CD4-positive, alpha-beta T cell treated with Interleukin-6 at 100 ng/mL for 8 hours (primary cell): ENCODE results near the gene TMF1.

ENCODE experiments used
- DNase-seq: peaks from one replicate; pipeline ENCODE4 v3.0.0-alpha.2; 2020; ENCODE audit warnings: mixed read lengths, low spot score

Gene TMF1

GRCh38 chr3:69081583-69082262 is 29.6 kb upstream of the TMF1 start:
- no peak for DNase-seq

DNA sequence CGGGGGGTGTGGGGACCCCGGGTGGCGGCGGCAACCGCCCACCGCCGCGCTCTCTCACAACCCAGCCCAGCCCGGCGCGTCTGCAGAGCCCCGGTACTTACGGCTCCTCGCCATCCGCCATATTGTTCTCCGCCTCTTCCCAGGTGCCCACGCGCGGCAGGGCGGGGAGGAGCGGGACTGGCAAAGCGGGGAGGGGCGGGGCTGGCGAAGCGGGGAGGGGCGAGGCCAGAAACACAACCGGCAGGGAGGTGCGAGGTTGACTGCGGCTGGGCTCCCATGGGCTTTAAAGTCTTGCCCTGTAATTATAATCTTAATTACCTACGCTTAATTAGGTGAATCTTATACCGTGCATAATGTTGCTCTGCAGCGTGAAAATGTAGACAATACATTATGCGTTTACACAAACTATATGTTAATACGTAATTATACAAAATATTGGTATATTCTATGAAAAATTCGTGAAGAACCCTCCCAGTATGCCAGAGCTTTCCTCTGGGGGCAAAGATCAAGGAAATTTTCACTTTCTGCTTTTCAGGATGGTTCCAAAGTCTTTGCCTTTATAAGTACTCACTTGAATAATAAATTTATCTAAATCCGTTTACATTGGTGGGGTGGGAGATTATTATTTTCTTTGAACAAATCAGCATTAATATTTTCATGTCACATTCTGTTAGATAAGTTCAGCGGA is 28.2 kb upstream of the TMF1 start, which contains the start of gene UBA3:
Gene UBA3, minus strand, starts transcription at position 133 of the 688 bp plus-strand sequence. Its CDS starts 12 bp downstream, at position 121.
- DNase-seq: peak; percentile 92

DNA sequence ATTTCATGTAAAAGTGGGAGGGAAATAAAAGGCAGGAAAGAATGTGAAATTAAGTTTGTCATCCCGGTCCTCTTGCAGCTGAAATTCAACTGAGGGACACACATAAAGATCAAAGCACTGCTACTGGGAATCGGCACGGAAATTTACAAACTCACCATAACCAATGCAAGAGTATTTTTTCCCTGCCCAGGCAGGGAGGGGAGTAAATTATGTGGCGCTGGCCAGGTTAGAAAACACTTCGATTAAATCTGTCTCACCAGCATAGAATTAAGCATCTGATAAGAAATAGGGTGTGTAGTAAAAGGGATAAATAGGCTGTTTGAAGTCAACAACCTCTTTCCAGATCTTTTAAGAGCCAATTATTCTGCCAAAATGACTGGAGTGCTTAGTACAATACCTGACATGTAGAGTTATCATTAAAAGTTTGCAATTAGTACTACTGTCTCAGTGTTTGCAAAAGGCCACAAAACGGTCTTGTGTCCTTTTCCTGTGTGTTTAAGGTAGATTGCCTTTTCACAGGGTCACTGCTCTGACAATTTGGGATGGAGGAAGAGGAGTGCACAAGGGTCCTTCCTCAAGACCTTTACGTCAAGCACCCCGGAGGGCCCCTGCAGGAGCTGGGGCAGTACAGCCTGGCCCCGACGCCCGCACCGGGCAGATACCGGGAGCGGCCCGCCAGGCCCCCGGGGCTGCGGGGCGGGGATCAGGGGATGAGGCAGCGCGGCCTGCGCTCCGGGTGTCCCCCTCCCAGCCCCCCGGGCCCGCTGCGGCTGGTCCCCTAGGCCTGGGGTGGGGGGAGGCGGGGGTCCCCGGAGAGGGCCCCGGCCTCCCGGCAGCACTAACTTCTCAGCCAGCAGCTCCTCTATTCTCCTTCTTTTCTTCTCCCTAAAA is 27.4 kb upstream of the TMF1 start:
- DNase-seq: no peak

DNA sequence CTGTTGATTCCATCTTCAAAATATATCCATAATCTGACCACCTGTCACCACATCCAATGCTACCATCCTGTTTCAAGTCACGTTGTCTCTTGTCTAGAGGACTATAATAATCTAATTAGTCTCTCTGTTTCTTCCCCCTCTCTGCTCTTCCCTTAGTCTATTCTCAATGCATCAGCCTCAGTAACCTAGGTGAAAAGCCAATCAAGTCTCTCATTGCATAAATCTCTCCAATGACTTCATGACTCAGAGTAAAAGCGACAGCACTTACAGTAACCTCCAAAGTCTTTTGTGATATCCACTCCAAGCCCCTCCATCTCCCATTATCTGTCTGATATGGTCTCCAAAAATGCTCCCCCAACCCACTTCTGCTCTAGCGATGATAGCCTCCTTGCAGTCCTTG is 20.8 kb upstream of the TMF1 start:
- no peak for DNase-seq

- DNase-seq: no peak
Measured at GRCh38 chr3:69066121-69066520, 14.0 kb upstream of the TMF1 start.

- peak; percentile 41 for DNase-seq
Measured at GRCh38 chr3:69065318-69065964, 13.3 kb upstream of the TMF1 start.

DNA sequence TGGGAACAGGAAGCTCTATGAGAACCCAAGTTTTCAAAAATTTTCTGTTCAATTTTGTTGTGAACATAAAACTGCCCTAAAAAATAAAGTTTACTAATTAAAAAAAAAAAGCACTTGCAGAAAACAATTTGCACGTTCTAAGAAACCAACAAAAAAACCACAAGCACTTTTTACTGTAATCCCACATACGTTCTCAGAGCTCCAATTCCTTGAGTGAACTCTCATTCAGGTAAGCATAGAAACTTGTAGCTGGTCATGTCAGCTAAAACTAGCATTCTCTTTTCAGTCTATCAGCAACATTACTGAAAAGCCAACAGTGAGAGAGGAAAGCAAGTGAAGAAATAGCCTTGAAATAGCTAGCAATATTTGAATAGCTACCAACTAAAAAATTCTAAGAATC is 11.5 kb upstream of the TMF1 start:
- DNase-seq: peak; percentile 9

DNA sequence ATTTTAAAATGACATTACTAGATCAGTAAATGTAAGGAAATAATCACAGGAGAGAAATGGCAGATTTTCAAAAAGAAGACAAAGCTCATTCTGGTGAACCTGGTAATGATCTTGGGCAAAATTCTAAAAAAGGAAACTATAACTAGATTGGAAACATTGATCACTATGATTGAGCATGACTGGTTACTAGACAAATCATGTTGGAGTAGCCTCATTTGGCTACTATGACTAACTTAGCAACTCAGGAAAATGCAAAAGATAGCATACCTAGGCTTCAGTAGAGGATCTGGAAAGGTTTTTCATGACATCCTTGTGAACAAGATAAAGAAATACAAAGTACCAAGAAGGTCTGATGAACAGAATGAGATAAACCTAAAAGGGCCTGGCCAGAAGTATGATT is 7.6 kb upstream of the TMF1 start:
- DNase-seq: no peak

GRCh38 chr3:69058947-69059224 is 6.8 kb upstream of the TMF1 start:
- no peak for DNase-seq

DNA sequence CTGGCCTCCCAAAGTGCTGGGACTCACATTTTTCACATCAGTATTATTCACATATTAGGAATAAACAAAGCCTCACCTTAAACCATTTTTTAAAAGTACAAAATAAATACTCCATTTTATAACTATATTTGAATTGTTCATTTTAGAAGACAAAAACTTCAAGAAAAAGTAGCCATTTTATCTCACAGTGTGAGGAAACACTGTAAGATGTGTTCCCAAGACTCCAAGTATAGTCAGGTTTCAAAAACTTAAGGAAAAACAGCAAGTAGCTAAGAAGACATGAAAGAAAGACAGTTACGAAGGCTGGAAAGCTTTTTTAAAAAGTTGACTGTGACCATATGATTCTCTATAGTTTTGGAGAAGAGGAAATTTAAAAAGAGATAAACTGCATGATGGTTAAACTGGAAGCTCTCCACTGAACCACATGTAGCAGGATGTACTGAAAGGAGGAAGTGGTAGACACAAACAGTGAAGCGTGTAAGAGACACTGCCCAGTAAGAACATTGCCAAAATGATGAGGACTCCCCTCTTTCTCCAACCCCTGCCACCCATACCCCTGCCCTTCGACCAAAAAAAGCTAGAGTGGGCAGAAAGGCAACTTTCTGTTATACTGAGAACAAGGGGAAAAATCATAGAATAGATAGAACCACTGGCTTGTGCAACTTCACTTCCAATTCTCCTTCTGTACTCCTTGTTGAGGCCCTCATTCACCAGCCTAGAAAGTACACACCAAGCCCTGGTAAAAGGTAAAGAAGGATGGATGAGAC is 6.2 kb upstream of the TMF1 start:
- DNase-seq: peak; percentile 49

DNA sequence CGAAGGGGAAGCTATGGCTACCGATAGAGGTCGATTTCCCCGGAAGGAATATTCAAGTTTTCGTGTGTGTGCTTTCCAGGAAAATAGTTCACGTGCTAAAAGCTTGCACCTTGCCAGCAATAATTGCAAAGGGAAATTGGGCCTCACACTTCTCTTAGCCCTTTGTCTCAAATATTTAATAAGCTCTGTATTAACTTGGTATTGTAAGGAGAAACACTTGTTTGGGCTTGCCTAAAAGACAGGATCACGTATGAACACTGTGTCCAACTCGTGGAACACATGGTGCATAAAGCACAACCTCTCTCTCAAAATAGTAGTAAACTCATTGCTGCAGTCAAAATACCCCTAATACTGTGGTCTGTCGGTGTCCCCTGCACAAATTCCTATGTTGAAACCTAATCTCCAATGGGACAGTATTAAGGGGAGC is 352 bp upstream of the TMF1 start:
- no peak for DNase-seq

DNA sequence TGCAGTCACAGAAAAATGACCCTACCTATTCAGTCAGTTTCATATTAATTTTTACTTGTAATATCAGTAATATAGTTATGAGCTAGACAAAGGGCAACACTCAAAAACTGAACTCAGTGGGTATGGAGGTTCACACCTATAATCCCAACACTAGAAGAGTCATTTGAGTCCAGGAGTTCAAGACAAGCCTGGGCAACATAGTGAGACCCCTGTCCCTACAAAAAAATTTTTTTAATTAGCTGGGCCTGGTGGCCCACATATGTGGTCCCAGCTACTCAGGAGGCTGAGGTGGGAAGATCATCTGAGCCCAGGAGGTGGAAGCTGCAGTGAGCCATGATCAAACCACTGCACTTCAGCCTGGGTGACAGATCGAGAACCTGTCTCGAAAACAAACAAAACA is 3.1 kb downstream of the TMF1 start:
- no peak for DNase-seq

GRCh38 chr3:69044608-69045007 is 7.5 kb downstream of the TMF1 start:
- DNase-seq: no peak

DNA sequence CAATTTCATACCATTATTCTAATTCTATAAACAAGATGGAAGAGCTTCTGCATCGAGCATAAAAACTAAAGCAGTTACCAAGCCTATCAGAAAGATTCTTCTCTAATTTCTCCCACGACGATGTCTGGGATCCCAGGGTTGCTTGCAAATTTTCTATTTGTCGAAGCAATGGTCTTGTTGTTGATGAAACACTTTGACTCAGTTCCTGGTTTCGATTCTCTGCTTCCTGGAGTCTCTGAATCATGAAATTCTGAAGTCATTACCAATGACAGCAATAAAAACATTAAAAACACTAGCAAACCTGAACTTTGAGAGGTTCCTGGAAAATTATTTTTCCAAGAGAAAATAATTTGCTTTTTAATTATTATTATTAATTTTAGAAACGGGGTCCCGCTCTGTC is 18.7 kb downstream of the TMF1 start:
- no peak for DNase-seq

DNA sequence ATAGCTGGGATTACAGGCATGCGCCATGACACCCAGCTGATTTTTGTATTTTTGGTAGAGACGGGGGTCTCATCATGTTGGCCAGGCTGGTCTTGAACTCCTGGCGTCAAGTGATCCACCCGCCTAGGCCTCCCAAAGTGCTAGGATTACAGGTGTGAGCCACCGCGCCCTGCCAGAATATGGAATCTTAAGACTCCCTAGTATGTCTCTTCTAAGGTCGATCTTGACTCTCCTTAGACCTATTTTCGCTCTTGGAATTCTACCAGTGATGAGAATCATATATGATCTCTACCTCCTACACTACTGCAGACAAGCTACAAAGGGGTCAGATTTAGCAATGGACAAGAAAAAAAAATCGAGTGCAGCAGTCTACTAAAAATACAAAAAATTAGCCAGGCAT is 19.4 kb downstream of the TMF1 start:
- no peak for DNase-seq

DNA sequence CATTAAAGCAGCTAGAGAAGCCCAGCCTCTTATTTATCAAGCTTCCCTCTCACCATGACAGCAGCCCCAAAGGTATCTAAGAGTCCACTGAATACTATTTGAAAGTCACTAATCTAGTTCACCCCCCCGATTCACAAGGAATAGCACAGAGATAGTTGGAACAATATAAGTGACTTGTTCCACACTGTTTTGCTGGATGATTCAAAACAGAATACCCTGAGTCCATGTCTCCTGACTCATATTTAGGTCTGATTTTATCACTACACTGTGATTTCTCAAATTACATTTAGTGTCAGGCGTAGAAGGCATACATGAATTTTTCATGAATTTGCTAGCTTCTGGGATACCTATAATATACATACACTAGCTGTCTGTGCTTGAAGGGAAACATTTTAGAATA is 20.0 kb downstream of the TMF1 start:
- DNase-seq: no peak

- DNase-seq: no peak
Measured at GRCh38 chr3:69031635-69032034, 20.5 kb downstream of the TMF1 start.

DNA sequence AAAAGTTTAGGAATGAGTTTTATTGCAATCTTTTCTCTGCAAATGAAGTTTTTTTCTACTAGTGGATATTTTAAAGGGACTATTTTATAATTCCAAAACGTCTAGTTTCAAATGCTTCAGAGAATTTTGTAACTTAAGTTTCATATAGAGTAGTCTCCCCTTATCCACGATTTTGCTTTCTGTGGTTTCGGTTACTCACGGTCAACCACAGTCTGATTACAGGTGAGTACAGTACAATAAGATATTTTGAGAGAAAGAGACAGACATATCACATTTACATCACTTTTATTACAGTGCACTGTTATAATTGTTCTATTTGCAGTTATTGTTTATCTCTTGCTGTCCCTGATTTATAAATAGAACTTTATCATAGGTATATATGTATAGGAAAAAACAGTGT is 31.3 kb downstream of the TMF1 start:
- DNase-seq: no peak

GRCh38 chr3:69020424-69020823 is 31.7 kb downstream of the TMF1 start:
- no peak for DNase-seq

DNA sequence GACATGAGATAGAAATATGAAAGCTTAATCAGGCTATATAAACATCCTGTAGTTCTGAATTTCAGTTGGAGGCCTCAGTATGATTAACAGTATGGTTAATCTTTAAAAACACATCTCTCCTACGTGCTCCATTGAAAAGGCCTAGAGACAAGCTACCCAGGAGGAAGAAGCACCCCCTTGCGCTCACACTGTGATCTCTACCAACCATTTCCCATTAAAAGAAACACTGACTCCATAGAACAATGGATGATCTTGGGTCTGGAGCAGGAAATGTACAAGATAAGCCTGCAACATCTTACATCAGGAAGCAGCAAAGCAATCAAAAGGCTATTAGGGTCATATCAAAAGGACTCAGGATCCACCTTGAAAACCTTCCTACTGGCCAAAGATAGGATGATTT is 35.2 kb downstream of the TMF1 start:
- no peak for DNase-seq

DNA sequence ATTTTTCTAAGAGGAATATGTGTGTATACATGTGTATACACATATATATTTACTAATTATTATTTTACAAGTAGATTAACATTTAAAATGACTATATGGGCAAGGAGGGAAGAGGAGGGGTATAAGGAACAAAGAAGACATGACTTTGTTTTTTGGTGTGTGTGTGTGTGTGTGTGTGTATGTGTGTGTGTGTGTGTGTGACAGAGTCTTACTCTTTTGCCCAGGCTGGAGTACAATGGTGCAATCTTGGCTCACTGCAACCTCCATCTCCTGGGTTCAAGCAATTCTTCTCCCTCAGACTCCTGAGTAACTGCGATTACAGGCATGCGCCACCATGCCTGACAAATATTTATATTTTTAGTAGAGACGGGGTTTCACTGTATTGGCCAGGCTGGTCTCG is 36.0 kb downstream of the TMF1 start:
- no peak for DNase-seq
